Liver (tissue), 9 donors: ENCODE results near the gene SMAP1. TPM values are rescaled to one million over a fixed set of nuclear protein-coding genes. Genes with fewer than 3 reads are reported as not detected.
A peak's percentile ranks its signal among the peaks of the same experiment; 100 is the strongest.

Source experiments
- DNase-seq: peaks from one replicate; pipeline ENCODE4 v3.0.0-alpha.2; 2017; ENCODE audit warnings: low spot score
- H3K27ac ChIP-seq, 2 donors: one replicate each; pipeline ENCODE4 v1.7.0; 2013; ENCODE audit warnings: inconsistent platforms in 2 of 2, low read length in 2 of 2, control low read depth in 1 of 2, low read depth in 1 of 2, mild to moderate bottlenecking in 1 of 2
- H3K27me3 ChIP-seq, 4 donors: one replicate each; pipeline versions ENCODE4 v1.6.1 to v1.7.0; 2013; ENCODE audit warnings: low read length in 3 of 4, inconsistent platforms in 1 of 4, mild to moderate bottlenecking in 1 of 4, moderate library complexity in 1 of 4; ENCODE audit not compliant: control insufficient read depth in 4 of 4, insufficient read depth in 4 of 4
- H3K36me3 ChIP-seq, 4 donors: one replicate each; pipeline versions ENCODE4 v1.6.1 to v1.7.0; 2013; ENCODE audit warnings: low read length in 3 of 4, mild to moderate bottlenecking in 3 of 4, low read depth in 1 of 4, moderate library complexity in 1 of 4; ENCODE audit not compliant: control insufficient read depth in 4 of 4, insufficient read depth in 3 of 4
- H3K4me1 ChIP-seq, 4 donors: one replicate each; pipeline versions ENCODE4 v1.6.1 to v1.7.0; 2013; ENCODE audit warnings: low read length in 3 of 4, mild to moderate bottlenecking in 3 of 4, moderate library complexity in 1 of 4; ENCODE audit not compliant: control insufficient read depth in 4 of 4, insufficient read depth in 4 of 4
- H3K4me3 ChIP-seq, 3 donors: one replicate each; pipeline versions ENCODE4 v1.6.1 to v1.7.0; 2013; ENCODE audit warnings: low read length in 3 of 3, control low read depth in 1 of 3, low read depth in 1 of 3, mild to moderate bottlenecking in 1 of 3
- H3K9ac ChIP-seq, 2 donors: one replicate each; pipeline ENCODE4 v1.7.0; 2013; ENCODE audit warnings: low read length in 2 of 2, mild to moderate bottlenecking in 2 of 2, moderate library complexity in 2 of 2, control low read depth in 1 of 2, low read depth in 1 of 2
- H3K9me3 ChIP-seq, 4 donors: one replicate each; pipeline versions ENCODE4 v1.6.1 to v1.7.0; 2013; ENCODE audit warnings: low read length in 3 of 4; ENCODE audit not compliant: control insufficient read depth in 4 of 4
- ATF3 ChIP-seq: IDR thresholded peaks from 2 replicates; pipeline ENCODE4 v1.6.1; 2016; ENCODE audit warnings: antibody characterized with exemption
- CTCF ChIP-seq: fragments of 150-350 bp; IDR thresholded peaks from 2 replicates; pipeline ENCODE4 v1.5.1; 2017; ENCODE audit warnings: improper control_type of control experiment, low read depth, low read length; ENCODE audit not compliant: missing input control
- EGR1 ChIP-seq, 2 donors: IDR thresholded peaks; 2 replicates each; pipeline ENCODE4 v1.6.1; 2016 to 2018; ENCODE audit warnings: antibody characterized with exemption in 2 of 2, low read depth in 2 of 2
- FOXA1 ChIP-seq: IDR thresholded peaks from 2 replicates; pipeline ENCODE4 v1.6.1; 2016; ENCODE audit warnings: antibody characterized with exemption
- FOXA2 ChIP-seq: IDR thresholded peaks from 2 replicates; pipeline ENCODE4 v1.6.1; 2016; ENCODE audit warnings: antibody characterized with exemption
- GABPA ChIP-seq, 2 donors: IDR thresholded peaks in 1 of 2; conservative IDR thresholded peaks in 1 of 2; 2 replicates each; pipeline ENCODE4 v1.6.1; 2016; ENCODE audit warnings: antibody characterized with exemption in 2 of 2, mild to moderate bottlenecking in 1 of 2, moderate library complexity in 1 of 2
- HNF4A ChIP-seq, 2 donors: conservative IDR thresholded peaks; 2 replicates each; pipeline ENCODE4 v1.6.1; 2016; ENCODE audit warnings: antibody characterized with exemption in 2 of 2, mild to moderate bottlenecking in 2 of 2
- JUND ChIP-seq, 2 donors: IDR thresholded peaks; 2 replicates each; pipeline ENCODE4 v1.6.1; 2016; ENCODE audit warnings: antibody characterized with exemption in 2 of 2
- MAX ChIP-seq: IDR thresholded peaks from 2 replicates; pipeline ENCODE4 v1.6.1; 2016; ENCODE audit warnings: antibody characterized with exemption
- NR2F2 ChIP-seq: IDR thresholded peaks from 2 replicates; pipeline ENCODE4 v1.6.1; 2016; ENCODE audit warnings: antibody characterized with exemption
- RAD21 ChIP-seq, 2 donors: IDR thresholded peaks; 2 replicates each; pipeline ENCODE4 v1.6.1; 2016; ENCODE audit warnings: antibody characterized with exemption in 2 of 2, mild to moderate bottlenecking in 2 of 2
- REST ChIP-seq: IDR thresholded peaks from 2 replicates; pipeline ENCODE4 v1.6.1; 2016; ENCODE audit warnings: antibody characterized with exemption, mild to moderate bottlenecking
- RXRA ChIP-seq, 2 donors: IDR thresholded peaks; 2 replicates each; pipeline ENCODE4 v1.6.1; 2017 to 2018; ENCODE audit warnings: antibody characterized with exemption in 2 of 2, mild to moderate bottlenecking in 1 of 2
- SP1 ChIP-seq: IDR thresholded peaks from 2 replicates; pipeline ENCODE4 v1.6.1; 2018; ENCODE audit warnings: antibody characterized with exemption, mild to moderate bottlenecking
- TAF1 ChIP-seq: conservative IDR thresholded peaks from 2 replicates; pipeline ENCODE4 v1.6.1; 2016; ENCODE audit warnings: antibody characterized with exemption, mild to moderate bottlenecking
- YY1 ChIP-seq: IDR thresholded peaks from 2 replicates; pipeline ENCODE4 v1.6.1; 2016; ENCODE audit warnings: antibody characterized with exemption, mild to moderate bottlenecking
- ZBTB33 ChIP-seq: IDR thresholded peaks from 2 replicates; pipeline ENCODE4 v1.6.1; 2016; ENCODE audit warnings: antibody characterized with exemption
- WGBS: extraction: QIAGEN DNeasy Blood & Tissue Kit; methylation state at CpG from one replicate; pipeline ENCODE4 v1.1.7; 2013; 5-methylcytosine and 5-hydroxymethylcytosine counted together
- polyA plus RNA-seq, 2 donors: library from polyadenylated mRNA; stranded (reverse) in 1 of 2; unstranded in 1 of 2; fragments of 200-250 nt in 1 of 2; fragments of >200 nt in 1 of 2; fragmentation: Nextera tagmentation in 1 of 2; extraction: Ambion mirVana in 1 of 2; gene quantifications; one replicate each; pipeline versions ENCODE4 v1.2.1 to v1.2.3, GENCODE V29; 2013 to 2015
- total RNA-seq, 2 donors: library from RNA; depleted of rRNA; stranded (reverse); fragments of >200 nt; gene quantifications; one replicate each; pipeline ENCODE4 v1.2.3, GENCODE V29; 2014
- donor health status: healthy.
- donor health status: healthy.
- donor health status: healthy.
- donor health status: healthy.
- donor health status: healthy.

The SMAP1 gene
- total and polyA plus RNA-seq, 4 donors: 9.3 to 13.3 (median 12.7) TPM

GRCh38 chr6:70884074-70884983 is 216.6 kb downstream of the SMAP1 start:
- Histone ChIP-seq H3K4me1 (no peaks in the 10 kb centered on the region), H3K9ac (no peak overlapping the region), H3K36me3 (no peaks in the 10 kb centered on the region), H3K9me3 (no peaks in the 10 kb centered on the region), H3K4me3 (no peak overlapping the region), H3K27me3 (peaks cover 0 to 3% (median 0%) of the 10 kb centered on the region in 4 donors), H3K27ac (no peak overlapping the region)
- WGBS: 41% methylated on average over 17 of the region's 17 CpGs
- TF ChIP-seq REST: no peak
- TF ChIP-seq CTCF: peak; percentile 95
- peak; percentile 98 to 99 for TF ChIP-seq RAD21 (IDR thresholded peaks at IDR 0.05)
- DNase-seq: peak; percentile 53

GRCh38 chr6:70886071-70886470 is 218.4 kb downstream of the SMAP1 start:
- no peaks in the 10 kb centered on the region for H3K4me1 ChIP-seq
- H3K9ac ChIP-seq: no peak overlapping the region
- H3K27ac ChIP-seq: no peak overlapping the region
- no peak for DNase-seq
- H3K36me3 ChIP-seq: no peaks in the 10 kb centered on the region
- H3K9me3 ChIP-seq: no peaks in the 10 kb centered on the region
- H3K27me3 ChIP-seq: no peaks in the 10 kb centered on the region
- no peak overlapping the region for H3K4me3 ChIP-seq
- 92% methylated on average over 2 of the region's 2 CpGs for WGBS
- TF ChIP-seq FOXA2: no peak
- TF ChIP-seq MAX: no peak
- no peak for TF ChIP-seq JUND (IDR thresholded peaks at IDR 0.05)
- no peak for TF ChIP-seq NR2F2
- TF ChIP-seq ATF3: no peak
- no peak for TF ChIP-seq HNF4A (conservative IDR thresholded peaks at IDR 0.05)
- TF ChIP-seq REST: no peak
- TF ChIP-seq CTCF: no peak
- no peak for TF ChIP-seq EGR1 (IDR thresholded peaks at IDR 0.05; ENCODE audit: low read depth in 2 of 2)
- TF ChIP-seq ZBTB33: no peak
- no peak for TF ChIP-seq YY1
- no peak for TF ChIP-seq SP1
- no peak for TF ChIP-seq GABPA (IDR thresholded peaks at IDR 0.05 in 1 of 2, conservative IDR thresholded peaks at IDR 0.05 in 1 of 2)
- TF ChIP-seq TAF1: no peak
- TF ChIP-seq RAD21 (IDR thresholded peaks at IDR 0.05): no peak
- no peak for TF ChIP-seq FOXA1
- TF ChIP-seq RXRA (IDR thresholded peaks at IDR 0.05): no peak
